ENCODE data around the gene PFKL.
"Not testable (repeated sequence)": the region's sequence is repeated elsewhere in the genome, so short reads cannot be mapped to it uniquely, and the experiment has no call there.

The PFKL gene

DNA sequence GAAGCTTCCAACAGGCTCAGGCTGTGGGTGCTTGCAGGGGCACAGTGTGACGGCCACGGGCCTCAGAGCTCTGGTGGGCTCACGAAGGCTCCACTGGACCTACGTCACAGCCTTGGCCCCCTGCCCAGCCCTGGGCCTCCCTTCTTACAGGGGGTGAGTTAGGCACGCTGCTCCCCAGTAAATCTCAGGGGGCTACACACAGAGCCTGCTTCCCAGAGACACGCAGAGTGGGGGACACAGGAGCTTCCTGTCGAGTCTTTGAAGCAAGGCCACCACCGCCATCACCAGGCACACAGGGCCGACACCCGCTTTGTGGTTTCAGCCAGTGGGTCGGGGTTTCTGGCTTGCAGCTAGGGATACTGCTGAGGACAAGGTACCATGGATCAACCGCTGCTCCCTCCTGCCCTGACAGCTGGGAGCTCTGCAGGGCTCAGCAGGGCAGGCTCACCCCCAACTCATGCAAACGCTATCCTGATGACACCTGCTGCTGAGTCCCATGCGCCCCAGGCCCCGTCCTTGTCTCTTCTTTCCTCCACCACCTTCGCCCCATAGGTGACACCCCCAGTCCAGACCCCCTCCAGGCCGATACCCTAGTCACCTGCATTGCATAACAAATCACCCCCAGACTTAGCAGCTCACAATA, 44.8 kb downstream of the PFKL start:
- DNase-seq (ENCODE audit: low read depth in 2 of 2): no peak

DNA sequence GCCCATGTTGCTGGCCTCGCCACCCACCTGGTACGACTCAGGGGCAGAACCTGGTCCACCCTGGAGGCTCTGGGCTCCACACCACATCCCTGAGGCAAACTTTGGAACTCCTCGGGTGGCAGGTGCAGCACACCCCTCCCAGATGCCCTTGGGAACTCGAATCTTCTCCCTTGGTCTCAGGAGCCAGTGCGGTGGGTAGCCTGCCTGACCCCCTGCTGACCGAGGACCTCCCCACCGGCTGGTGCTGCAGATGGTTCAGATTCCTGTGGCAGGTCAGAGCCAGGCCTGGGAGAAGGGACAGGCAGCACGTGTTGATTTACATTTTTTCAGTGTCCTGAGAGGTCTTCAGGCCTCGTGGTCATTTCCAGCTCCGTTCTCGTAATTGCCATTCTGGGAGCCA, 45.6 kb downstream of the PFKL start:
- no peak for DNase-seq (ENCODE audit: low read depth in 2 of 2)

DNA sequence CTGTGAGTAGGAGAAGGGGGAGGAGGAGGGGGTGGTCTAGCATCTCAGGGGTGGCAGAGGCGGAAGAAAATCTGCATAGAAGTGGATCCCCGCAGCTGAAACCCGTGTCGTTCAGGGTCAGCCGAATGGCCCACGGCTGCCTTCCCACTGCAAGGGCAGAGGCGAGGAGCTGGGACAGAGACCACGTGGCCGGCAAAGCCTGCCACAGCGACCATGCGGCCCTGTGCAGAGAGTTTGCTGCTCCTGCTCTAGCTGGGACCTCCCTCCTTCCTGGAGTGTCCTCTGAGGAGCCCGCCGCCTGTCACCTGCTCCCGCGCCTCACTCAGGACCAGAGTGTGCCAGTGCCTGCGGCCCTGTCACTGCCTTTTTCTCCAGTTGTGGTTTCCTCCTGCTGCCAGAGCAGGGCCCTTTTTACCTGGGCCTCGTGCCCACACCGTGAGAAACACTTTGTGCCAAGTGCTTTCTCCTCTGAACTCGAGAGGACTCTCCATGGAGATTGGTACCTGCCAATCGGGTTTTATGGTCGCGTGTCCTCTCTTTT, 48.1 kb downstream of the PFKL start:
- DNase-seq (ENCODE audit: low read depth in 2 of 2): no peak

DNA sequence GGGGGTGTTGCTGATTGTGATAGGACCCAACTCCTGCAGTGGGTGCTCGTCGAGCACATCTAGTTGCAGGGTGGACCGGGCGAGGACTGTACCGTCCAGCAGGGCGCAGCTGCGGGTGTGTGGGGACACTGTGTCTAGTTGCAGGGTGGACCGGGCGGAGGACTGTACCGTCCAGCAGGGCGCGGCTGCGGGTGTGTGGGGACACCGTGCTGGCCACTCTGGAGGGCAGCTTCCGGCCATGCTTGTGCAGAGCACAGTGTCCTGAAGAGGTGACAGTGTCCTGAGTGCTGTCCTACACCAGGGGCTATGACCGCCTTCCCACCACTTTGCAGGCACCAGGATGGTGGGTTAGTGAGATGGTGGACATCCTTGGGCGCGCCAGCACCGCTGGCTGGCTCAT, 49.0 kb downstream of the PFKL start:
- DNase-seq (ENCODE audit: low read depth in 2 of 2): no peak

DNA sequence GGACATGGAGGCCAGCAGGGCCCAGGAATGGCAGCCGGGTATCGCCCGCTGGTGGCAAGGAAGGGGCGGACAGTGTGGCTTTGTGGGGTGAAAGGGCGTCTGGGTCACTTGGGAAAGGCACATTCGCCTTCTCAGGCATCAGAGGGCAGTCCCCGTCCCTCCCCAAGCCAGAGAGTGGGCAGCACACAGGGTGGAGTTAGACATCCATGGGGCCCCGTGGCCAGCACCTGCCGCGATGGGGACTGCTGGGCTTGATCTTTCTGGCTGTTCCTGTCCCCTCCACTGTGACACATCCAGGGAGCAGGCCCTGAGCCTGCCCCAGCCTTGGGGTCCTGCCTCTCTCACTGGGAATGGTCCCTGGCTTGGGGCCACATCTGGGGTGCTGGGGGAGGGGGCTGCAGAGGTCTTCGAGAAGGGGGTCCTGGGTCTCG, 49.6 kb downstream of the PFKL start:
- DNase-seq (ENCODE audit: low read depth in 2 of 2): no peak

DNA sequence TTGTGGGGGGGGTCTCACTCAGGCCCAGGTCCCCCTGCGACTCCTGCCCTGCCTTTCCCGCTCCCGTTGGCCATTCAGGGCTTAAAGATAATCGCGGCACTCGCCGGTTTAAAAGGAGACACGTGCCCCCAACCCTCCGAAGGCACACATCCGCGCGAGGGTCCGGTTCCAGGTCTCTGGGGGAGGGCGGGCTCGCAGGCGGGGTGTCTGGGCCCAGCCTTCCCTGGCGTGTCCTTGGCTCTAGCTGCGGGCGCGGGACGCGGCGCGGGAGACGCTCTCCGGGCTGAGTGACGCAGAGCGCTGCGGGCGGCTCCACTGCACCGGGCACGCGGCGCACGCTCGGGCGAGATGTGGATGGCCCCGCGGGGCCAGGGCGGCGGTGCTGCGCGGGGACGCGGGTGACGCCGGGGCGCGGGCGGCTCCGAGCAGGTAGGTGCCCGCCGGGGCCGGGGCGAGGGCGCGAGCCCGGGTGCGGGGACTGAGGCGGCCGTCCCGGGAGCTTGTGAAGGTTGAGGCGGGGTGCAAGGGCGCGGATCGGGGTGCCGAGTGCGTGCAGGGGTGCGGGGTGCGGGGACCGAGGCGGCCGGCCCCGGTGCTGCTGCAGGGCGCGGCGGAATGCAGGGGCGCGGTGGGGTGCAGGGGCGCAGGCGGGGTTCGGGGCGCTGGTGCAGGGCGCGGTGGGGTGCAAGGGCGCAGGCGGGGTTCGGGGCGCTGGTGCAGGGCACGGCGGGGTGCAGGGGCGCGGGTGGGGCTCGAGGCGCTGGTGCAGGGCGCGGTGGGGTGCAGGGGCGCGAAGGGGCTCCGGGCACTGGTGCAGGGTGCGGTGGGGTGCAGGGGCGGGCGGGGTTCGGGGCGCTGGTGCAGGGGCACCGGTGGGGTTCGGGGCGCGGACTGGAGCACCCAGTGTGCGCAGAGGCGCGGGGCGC, 50.3 kb downstream of the PFKL start:
- no peak for DNase-seq (ENCODE audit: low read depth in 2 of 2)

DNA sequence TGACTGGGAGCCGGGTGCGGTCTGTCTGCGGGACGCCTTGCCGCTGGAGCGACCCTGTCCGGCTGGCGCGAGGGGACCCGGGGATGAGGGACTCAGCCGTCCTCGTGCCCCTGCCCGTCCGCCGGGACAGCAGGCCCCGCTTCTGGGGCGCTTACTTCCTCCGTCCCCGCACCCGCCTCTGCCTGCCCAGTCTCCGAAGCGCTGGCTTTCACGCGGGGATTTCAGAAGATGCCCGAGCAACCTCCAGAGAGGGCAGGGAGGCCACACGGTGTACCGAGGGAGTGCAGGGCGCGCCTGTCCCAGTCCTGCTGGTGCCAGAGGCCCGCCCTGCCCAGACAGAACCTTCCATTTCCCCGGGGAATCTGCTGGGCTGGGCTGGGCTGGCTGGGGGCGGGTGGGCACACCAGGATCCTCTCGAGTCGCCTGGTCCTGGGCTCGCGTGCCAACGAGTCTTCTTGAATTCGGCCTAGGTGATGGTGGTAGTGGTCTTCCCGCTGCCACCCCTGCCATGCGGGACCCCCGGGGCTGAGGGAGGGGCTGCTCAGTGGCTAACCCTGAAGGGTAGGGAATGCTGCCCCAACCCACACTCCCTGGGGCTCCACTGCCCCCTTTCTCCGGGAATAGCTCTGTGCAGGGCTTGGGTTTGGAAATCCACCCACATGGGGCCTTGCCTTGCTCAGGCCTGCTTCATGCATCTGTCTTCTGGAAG, 51.1 kb downstream of the PFKL start:
- no peak for DNase-seq (ENCODE audit: low read depth in 2 of 2)

DNA sequence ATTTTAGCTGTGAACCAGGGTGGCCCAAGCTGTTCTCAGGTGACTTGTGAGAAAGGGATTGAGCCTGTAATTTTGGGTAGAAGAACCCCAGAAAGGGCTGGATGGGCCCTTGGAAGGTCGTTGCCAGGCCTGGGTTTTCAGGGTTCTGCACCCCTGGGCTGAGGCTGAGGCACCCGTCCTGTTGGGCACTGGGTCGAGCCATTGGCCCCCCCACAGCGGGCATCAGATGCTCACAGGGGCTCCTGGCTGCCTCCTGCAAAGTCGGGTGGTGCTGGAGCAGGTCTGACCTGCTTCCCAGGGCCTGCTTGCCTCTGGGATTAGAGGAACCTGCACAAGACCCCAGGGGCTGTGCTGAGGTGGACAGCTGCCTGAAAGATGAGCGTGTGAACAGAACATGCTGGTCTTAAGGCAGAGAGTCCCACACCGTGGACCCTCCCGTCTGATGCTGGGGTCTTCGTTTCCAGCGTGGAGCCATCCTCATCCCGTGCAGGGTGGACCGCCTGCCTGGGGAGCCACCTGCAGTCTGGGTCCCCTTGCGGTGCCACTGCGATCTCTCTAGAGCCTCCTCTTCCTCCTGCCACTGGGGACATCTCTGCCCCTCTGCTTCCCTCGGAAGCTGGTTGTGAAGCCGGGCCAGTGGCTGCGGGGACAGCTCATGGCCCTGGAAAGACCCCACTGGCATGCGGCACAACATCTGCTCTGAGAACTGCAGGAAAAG, 51.8 kb downstream of the PFKL start:
- DNase-seq (ENCODE audit: low read depth in 2 of 2): no peak

DNA sequence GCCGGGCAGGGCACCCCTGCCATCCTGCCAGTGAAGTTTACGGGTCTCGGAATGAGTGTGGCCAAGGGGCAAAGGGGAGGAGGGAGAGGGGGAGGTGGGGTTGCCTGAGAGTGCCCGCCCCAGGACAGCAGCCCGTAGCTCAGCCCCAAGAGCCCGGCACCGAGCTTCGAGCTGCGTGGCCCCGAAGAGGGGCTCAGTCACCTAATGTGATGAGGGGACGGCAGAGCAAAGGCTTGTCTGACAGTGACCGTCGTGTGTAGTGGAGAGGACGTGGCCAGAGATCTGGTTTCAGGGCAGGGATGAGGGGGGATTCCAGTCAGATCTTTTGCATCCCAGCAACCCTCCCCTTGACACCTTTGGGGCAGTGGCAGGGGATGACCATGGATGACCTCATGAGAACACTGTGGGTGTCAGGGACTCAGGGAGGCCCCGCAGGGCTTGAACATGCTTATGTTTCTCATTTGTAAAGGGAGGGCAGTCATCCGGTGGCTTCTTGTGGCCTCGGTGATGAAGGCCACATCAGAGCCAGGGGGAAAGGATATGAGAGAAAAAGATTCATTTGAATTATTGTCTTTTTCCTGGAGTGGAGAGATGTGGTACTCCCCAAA, 52.5 kb downstream of the PFKL start:
- no peak for DNase-seq (ENCODE audit: low read depth in 2 of 2)

DNA sequence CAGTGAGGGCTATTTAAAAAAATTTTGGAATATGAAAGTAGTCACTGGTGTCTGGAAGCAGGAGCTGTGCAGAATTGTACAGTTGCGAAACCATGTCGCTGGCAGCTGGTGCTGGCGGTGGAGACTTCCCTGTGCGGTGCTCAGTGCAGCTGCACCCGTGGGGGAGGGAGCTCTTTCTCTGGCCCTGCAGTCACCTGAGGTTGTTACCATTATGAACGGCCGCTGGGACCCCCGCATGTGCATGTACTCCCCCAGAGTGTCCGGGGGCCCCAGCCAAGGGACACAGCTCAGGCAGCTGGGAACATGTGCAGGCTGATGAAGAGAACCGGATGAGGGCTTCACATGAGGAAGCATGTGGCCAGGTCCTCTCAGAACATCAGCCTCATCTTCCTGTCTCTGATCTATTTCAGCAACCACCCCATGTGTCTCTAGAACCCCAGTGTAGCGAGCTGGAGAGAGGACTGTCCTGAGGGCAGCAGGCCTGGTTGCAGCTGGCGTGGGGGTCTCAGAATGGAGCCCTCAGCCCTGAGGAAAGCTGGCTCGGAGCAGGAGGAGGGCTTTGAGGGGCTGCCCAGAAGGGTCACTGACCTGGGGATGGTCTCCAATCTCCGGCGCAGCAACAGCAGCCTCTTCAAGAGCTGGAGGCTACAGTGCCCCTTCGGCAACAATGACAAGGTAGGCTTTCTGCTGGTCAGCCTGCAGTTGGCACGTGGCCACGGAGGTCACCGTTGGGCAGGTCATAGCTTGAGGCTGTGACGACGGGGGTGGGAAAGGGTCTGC, 53.5 kb downstream of the PFKL start, which contains the start of gene TRPM2:
Gene TRPM2 (plus strand): TSS at position 431 of the 780 bp plus-strand sequence. CDS start 80 bp downstream, at position 511.
- DNase-seq (ENCODE audit: low read depth in 2 of 2): no peak

DNA sequence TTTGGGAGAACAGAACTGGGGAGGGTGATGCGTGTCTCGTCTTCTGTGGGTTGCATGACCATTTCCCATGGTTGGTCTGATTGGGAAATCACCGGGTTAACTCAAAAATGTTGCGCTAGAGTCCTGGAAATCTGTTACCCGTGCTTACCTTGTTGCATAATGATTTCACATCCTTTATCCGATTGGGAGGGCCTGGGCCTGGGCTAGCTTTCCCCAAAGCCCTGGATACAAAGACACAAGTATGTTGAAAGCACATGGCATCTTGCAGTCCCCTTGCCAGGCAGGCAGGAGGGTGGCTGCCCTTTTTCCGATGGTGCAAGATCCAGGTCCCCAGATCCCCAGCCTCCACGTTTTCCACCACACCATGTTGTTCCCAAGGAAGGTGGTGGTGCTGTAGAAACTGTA, 54.1 kb downstream of the PFKL start:
- no peak for DNase-seq (ENCODE audit: low read depth in 2 of 2)

DNA sequence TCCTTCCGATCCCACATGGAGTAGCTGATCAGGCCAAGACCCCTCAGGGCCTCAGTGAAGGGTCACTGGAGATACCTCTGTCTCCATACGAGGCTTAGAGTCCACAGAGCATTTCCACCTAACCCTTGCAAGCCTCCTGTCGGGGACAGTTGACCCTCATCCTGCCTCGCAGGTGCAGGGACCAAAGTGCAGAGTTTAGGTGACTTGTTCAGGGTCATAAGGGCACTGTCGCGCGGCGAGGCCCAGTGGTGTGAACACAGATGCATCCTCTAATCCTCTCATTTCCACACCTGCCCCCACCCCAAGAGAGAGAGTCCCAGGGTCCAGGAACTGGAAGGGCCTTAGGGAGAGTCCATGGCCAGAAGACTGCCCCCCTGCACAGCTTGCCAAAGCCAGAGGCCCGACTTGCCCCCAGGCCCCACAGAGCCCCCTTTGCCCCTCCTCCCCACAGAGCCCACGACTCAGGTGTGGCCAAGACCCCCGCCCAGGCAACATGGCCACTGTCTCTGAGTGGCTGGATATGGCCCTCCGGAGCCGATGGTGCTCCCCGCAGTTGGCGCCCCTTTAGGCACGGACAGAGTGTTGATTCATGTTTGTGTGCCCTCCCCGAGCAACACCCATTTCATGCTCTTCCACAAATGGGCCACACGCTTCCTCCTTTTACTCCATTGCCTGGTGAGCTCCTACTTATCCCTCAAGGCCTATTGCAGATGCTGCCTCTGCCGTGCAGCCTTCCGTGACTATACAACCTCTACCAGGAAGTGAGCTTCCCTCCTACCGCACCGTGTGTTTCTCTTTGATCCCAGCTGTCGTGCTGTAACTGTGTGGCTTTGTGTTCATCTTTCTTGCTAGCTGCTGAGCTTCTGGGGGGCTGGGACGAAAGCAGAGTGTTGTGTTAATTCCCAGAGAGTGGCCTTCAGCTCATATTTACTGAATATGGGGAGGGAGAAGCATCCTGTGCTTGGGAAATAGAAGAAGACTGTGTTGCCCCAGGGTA, 55.2 kb downstream of the PFKL start:
- no peak for DNase-seq (ENCODE audit: low read depth in 2 of 2)

DNA sequence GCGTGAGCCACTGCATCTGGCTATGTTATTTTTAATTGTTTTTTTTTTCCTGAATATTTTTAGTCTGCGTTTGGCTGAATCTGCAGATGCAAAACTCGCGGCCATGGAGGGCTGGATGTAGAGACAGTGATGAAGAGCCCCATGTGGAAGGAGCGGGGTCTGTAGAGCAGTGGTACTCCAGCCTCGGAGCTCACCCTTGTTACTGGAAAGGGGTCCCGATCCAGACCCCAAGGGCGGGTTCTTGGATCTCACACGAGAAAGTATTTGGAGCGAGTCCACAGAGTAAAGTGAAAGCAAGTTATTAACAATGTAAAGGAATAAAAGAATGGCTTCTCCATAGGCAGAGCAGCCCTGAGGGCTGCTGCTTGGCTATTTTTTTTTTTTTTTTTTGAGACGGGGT, 56.3 kb downstream of the PFKL start:
- no peak for DNase-seq (ENCODE audit: low read depth in 2 of 2)

DNA sequence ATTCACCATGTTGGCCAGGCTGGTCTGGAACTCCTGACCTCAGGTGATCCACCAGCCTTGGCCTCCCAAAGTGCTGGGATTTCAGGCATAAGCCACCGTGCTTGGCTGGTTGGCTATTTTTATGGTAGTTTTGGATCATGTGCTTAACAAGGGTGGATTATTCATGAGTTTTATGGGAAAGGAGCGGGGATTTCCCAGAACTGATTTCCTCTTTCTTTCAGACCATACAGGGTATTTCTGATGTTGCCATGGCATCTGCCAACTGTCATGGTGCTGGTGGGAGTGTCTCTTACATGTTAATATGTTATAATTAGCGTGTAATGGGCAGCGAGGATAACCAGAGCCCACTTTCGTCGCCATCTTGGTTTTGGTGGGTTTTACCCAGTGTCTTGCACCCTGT, 56.8 kb downstream of the PFKL start:
- DNase-seq (ENCODE audit: low read depth in 2 of 2): no peak

DNA sequence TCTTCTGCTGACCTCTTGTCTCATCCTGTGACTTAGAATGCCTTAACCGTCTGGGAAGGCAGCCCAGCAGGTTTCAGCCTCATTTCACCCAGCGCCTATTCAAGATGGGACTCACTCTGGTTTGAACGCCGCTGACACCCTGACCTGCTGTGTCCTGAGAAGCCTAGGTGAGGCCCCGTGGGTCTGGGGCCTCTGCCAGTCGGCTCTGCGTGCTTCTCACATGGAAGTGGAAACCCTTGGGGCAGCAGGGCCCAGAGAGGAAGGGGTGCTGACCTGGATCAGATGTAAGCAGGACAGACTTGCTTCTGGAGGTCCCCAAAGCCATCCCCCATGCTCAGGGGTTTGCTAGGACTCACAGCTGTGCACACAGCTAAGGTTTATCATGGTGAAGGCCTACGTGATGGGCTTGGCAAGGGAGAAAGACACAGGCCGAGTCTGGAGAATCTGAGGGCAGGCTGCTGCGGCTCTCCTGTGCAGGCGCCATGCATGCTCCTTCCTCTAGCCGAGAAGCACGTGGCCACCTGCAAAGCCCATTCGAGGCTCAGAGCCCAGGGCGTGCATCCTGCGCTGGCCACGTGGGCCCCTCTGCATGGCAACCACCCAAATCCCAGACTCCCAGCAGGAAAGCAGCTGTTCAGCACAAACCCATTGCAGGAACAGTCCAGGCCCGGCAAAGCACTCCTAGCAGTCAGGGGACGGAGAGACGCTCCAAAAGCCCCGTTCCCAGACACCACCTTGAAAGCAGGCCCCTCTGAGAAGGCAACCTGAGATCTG, 57.4 kb downstream of the PFKL start:
- no peak for DNase-seq (ENCODE audit: low read depth in 2 of 2)

DNA sequence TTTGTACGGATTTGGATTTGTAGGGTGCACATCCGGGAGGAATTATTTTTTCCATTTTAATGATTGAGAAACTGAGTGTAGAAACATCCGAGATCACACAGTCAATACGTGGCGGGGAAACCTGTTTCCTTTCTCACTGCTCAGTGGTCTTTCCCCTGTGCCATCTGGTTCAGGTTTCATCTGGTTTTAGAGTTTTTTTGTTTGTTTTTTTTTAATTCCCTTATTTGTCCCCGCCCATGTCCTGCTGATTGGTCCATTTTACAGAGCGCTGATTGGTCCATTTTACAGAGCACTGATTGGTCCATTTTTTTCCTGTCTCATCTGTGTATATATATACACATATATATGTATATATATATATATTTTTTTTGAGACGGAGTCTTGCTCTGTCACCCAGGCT, 59.5 kb downstream of the PFKL start:
- no peak for DNase-seq (ENCODE audit: low read depth in 2 of 2)

DNA sequence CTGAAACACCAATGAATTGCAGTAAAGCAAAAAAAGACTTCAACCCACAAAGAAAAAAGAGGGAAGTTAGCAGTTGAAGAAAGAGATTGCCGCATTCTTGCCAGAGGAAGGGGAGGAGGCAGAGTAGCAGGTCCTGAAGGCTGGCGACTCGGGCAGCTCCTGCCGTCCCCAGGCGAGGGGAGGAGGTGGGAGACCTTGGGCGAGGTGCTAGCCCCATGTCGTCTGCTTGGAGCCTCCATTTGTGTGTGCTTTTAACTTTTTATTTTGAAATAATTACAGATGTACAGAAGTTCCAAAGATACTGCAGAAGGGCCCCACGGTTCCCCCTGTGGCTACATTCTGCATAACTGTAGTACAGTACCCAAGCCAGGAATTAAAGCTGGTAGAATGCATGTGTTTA, 60.3 kb downstream of the PFKL start:
- DNase-seq (ENCODE audit: low read depth in 2 of 2): no peak

DNA sequence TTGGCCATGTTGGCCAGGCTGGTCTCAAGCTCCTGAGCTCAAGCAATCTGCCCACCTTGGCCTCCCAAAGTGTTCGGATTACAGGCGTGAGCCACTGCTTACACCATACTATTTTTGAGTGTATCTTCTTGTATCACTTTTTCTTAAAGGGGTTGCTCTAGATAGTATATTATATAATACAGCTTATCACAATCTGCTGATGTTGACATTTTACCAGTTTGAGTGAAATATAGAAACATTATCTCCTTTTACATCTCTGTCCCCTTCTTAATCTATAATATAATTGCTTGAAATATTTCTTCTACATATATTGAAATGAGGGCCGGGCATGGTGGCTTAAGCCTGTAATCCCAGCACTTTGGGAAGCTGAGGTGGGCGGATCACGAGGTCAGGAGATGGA, 62.0 kb downstream of the PFKL start:
- DNase-seq (ENCODE audit: low read depth in 2 of 2): not testable (repeated sequence)
